T47D (cell line): ENCODE results near the gene FHIP2A.
"Not testable (repeated sequence)": the region's sequence is repeated elsewhere in the genome, so short reads cannot be mapped to it uniquely, and the experiment has no call there.

Experiments used
- DNase-seq, 2 experiments: peaks; one replicate each; pipeline versions ENCODE4 v3.0.0 to v3.0.0-alpha.2; 2011 to 2012; ENCODE audit warnings: low read depth in 1 of 2, low spot score in 1 of 2
- JUND ChIP-seq: IDR thresholded peaks from 2 replicates; pipeline ENCODE4 v1.6.1; 2012; ENCODE audit warnings: low read depth
- in situ Hi-C: cut with HindIII; loops from 2 replicates; pipeline ENCODE4 v1.10.0; 2016; ENCODE audit warnings: low sequenced_read_pairs, low pct_unique_long_range_greater_than_20kb

Gene FHIP2A

DNA sequence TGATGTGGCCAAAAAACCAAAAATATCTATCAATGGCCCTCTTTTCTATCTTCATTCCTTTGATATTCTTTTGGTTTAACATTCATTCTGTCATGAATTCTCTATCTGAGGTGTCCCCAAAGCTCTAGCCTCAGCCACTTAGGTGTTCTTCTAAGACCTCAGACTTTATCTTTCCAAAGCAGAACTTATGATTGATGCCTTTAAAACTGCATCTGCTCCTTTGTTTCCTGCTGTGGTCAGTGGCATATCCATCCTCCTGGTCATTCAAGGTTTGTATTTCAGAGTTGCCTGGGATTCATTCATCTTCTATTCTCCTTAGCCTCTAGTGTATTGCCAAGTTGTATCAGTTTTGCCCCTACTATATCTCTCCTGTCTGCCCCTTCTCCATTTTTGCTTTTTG lies 30.6 kb downstream of the FHIP2A start:
- no peak for DNase-seq
- TF ChIP-seq JUND, result no peak
- in situ Hi-C loops, result no loop called here

DNA sequence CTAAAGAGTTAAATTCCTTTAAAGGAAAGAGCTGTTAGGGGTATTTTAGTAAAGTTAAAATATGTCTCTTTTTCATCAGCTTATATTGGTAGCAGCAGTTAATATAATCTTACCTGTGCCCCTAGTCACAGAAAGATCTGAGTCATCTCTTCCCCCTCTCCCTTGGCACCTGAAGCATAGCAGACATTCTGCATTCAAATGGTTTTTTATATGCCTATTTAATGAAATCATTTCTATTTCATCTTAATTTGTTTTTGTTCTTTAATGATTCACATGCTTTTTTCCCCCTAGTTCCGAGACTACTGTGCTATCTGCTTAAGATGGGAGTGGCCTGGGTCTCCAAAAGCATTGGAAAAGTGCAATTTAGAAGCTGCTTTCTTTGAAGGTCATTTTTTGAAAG lies 33.3 kb downstream of the FHIP2A start:
- TF ChIP-seq JUND, result no peak
- no peak for DNase-seq
- in situ Hi-C loops, result no loop called here

DNA sequence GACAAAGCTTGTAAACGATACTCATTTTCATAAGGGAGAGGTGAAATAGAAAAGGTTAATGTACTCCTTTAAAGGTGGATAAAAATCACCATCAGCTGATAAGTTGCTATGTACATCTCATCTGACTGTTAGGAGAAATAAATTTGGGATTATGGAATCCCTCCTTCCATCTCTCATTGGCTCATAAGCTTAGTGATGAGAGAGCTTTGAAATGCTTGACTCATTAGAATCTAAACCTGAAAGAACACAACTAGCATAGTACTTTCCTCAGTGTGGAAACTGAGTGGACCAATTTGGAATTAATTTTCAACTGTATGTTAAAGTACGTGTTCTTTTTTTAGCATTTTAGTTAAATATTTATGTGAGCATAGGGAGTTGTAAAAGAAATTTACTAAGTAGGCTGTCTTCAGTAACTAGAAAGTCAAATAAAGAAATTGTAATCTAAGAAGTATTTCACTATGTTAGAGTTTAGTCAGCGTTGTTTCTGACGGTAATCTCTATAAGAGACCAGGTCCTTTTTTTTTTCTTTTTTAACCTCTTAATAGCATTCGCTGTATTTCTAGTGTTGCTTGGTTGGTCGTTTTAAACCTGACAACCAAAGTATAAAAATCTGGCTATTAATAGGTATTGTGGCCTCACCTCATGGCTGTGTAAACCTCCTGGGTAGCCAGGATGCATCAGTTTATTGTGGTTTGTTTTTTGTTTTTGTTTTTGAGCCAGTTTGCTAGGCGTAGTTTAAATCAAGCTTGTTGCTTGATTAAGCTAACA lies 34.4 kb downstream of the FHIP2A start:
- in situ Hi-C loops, result no loop called here
- no peak for DNase-seq
- TF ChIP-seq JUND, result no peak

DNA sequence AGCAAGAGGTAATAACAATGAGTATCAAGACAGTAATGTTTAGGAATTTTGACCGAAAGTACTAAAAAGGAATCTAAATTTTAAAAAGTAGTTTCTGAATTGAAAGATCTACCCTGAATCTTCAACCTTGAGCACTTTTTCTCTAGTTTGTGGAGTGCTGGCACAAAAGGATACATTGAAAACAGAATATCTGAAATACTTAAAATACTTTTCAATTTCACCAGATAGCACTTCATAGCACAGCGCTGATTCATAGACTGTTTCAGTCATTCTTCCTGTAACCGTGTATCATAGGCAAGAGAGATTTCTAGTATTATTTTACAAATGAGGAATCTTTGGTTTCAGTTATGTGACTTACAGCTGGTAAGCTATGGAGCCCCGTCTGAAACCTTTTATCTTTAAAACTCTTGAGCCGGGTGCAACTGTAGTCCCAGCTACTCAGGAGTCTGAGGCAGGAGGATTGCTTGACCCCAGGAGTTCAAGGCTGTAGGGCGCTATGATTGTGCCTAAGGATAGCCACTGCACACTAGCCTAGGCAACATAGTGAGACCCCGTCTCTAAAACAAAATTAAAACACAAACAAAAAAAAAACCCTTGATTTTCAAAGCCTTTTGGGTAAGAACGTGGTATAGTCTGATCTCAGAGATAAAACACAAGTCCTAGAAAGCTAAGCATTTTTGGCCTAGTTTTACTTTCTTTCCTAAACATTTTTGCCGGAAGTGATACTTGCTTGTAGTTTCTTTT lies 35.1 kb downstream of the FHIP2A start:
- in situ Hi-C loops, result no loop called here
- DNase-seq, result no peak
- TF ChIP-seq JUND, result no peak

DNA sequence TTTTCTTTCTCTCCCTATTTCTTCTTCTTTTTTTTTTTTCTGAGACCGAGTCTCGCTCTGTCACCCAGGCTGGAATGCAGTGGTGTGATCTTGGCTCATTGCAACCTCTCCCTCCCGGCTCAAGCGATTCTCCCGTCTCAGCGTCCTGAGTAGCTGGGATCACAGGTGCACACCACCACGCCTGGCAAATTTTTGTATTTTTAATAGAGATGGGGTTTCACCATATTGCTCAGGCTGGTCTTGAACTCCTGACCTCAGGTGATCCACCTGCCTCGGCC lies 35.6 kb downstream of the FHIP2A start:
- in situ Hi-C loops, DNase-seq: not testable (repeated sequence)

DNA sequence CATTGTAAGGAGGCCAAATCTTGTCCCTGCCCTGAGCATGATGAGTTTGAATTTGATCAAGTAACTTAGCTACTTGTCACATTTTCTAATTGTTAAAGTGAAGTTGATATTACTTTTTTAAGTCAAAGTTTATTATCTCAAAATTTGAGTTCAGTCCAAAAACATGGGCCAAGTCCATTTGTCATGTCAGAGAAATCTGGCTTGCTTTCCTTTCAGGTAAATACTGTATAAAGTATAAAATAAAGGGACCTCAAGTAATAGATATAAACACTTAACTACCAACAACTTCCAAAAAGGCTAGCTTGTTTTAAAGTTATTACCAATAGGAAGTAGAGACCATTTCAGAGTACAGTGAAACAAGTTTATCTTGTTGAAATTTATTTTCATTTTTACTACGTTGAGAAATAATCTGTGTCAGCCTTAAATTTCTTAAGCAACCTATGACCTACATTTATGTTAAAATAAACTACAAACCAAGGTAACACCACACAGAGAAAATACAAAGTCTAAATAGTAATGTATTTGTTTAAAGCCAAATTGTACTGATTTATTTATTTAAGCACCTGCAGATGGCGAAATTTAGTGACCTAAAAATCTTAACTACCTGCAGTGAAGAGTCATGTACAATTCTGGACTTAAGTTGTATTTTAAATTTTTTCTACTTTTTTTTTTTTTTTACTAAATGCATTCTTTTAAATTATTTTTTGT lies 36.5 kb downstream of the FHIP2A start:
- in situ Hi-C loops, result no loop called here
- TF ChIP-seq JUND, result no peak
- no peak for DNase-seq

DNA sequence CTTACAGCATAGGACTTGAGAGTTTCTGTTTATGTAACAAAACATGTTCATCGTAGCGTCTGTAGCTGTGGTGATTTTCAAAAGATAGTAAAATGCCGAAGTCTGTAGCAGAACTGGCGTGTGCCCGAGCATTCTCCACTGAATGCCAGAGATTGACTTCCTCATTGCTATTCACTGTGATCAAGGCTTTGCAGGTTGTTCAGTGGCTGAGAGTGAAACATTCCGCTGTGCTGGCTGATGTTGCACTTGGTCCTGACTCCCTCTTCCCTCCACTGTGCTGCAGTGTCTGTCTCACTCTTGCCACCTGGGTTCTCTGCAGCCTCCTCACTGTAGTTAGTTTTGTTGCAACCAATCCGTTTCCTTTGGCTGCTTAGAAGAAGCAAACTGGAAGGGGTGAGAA lies 37.6 kb downstream of the FHIP2A start:
- TF ChIP-seq JUND, result no peak
- in situ Hi-C loops, result no loop called here
- no peak for DNase-seq

DNA sequence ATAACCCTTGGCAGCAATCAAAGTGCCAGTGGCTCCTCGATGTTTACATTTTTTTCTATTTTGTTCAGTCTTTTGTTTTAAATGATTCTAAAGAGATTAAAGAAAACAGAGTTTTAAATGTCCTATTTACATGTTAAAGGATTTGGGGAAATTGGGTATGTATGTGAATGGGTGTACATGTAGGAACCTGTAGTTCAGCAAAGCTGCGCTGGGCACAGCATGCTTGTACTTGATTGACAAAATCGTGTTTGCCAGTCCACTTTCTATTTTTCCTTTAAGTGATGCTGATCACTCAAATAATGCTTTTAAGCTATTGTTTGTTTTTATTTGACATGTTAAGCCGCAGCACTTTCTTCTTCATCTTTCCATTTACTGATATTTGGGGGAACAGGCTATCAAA lies 40.9 kb downstream of the FHIP2A start:
- in situ Hi-C loops, result no loop called here
- no peak for TF ChIP-seq JUND
- DNase-seq, result no peak

DNA sequence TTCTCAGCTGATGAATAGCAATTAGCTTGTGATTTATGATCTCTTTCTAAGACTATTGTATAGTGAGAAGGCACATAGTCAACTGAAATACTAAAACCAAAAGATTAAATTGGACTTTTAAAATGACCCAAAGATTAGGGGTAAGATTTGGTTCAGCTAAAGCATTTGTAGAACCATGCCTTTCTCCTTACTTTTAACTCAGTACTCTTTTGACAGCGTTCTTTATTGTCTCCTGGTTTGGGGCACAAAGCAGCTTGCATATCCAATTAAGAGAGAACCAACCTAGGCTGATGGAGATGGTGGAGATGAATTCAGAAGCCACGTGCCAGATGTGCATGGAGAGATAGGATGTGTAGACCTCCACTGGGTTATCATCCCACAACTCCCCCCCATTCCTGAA lies 45.8 kb downstream of the FHIP2A start:
- no peak for TF ChIP-seq JUND
- no peak for DNase-seq
- in situ Hi-C loops, result no loop called here

DNA sequence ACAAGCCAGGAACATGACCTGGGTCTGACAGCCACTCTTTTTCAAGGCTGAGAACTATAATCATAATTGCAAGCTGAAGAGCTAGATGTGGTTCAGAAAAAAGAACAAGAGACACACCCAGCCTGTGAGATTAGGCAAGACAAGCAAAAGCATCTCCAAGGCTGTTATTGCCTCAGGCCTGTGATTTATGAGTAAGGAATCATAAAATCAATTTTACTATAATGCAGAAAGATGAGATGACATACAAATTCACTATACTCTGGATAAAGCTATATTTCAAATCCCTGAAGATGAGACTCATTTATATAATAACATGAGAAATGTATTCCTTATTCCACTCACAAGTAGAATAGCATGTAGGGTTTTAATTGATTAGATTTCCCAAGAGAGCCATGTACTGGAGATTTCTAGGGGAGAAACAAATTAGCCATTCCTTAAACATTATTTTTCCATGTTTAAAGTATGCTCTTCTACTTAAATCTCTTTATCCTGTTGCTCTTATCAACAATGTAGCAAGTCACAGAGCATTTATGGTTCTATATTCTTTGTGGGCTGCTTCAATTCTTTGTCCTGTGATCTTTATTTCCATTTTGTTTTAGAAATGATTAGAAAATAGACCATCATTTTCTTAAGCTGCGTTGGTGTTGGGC lies 47.4 kb downstream of the FHIP2A start:
- in situ Hi-C loops, result no loop called here
- no peak for TF ChIP-seq JUND
- DNase-seq, result no peak

DNA sequence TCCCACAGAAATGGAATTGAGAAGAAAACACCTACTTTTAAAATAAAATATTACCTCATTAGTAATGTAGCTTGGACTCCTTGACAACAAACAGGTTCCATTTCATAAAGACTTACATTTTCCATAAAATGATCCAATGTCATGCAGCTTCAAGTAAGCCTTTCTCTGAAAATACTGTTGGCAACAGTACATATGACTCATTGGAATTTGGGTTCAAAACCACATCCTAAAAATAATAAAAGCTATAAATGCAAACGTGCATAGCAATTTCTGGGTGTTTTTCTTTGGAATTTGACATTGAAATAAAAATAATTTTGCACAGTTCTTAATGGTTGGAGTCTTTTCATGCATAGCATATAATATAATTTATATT lies 47.9 kb downstream of the FHIP2A start:
- in situ Hi-C loops, result no loop called here
- DNase-seq, result no peak
- TF ChIP-seq JUND, result no peak

DNA sequence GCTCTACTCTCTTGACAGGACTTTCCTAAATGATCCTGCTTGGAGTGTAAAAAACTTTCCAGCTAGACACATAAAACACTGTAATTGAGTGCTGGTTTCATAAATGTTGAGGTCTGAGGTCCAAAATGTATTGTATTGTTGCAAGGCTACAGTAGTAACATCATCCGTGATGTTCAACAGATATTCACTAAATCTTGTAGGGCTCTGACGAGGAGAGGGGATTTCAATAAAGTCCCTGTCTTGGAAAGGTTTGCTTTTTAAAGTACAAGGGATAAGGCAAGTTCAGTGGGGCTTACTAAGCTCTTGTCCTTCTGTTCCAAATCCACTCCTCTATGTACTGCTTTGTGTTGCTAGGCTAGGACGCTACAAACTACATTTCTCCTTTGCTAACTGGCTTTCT lies 48.9 kb downstream of the FHIP2A start:
- DNase-seq, result no peak
- TF ChIP-seq JUND, result no peak
- in situ Hi-C loops, result no loop called here

DNA sequence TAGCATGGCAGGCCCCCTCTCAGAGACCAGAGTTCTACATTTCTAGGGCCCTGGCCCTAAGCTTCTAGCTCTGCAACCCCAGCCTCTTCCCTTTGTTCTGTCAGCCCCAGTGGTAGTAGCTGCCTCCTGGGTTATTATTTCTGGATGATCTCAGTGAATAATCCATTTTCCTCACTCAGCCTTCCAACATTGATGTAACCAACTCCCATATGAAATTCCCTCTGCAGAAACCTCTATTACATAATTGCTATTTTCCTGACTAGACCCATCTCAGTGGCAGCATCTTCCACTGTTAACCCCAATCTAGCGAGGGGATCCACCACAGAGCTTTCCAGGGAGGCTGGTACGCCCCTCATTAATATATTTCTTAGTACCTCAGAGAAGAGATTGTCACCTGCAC lies 49.8 kb downstream of the FHIP2A start:
- no peak for TF ChIP-seq JUND
- in situ Hi-C loops, result no loop called here
- no peak for DNase-seq
